NCI-H510A (cell line): ENCODE data around the gene DPYD.

ENCODE experiments used
- DNase-seq: peaks from one replicate; lab custom pipeline; 2025; lab: John Stamatoyannopoulos, UW

The DPYD gene

DNA sequence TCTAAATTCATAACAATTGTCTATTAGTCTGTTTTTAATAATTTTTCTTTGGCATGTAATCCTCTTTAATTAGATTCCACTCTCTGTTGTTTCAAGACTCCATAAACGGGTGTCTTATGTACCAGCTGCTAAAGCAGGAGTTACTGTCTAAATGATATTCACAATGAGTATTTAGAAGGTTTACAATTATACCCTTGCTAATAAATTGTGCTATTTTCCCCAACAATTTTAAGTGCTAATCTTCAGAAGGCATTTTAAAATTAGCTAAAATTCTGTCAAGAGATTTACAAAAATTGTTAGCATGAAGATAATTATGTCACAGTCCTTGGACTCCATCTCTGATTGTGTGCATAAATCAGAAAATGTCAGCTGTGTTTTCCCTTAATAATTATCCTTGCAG, 83.7 kb downstream of the DPYD start:
- DNase-seq = no peak

- no peak for DNase-seq
These were observed 85.9 kb downstream of the DPYD start for GRCh38 chr1:97834899-97835298.

DNA sequence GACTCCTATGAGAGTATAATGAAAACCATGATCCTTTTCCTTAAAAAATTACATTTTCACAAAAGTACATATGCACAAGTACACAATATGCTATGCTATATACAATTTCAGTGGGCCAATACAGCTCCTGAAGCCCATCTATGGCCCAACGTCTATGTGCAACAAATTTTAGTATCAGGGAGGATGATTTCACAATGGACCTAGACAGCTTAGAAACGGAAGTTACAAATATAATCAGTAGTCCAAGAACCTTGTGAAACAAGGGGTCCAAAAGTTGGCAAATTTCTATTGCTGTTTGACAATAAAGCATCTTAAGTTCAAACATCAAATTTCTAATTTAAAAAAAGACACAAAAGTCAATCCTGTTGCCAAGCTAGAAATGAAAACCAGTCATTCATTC, 87.0 kb downstream of the DPYD start:
- DNase-seq = no peak

- DNase-seq = no peak
These were observed 88.4 kb downstream of the DPYD start for GRCh38 chr1:97832481-97832880.

- no peak for DNase-seq
These were observed 92.9 kb downstream of the DPYD start for GRCh38 chr1:97827887-97828286.

DNA sequence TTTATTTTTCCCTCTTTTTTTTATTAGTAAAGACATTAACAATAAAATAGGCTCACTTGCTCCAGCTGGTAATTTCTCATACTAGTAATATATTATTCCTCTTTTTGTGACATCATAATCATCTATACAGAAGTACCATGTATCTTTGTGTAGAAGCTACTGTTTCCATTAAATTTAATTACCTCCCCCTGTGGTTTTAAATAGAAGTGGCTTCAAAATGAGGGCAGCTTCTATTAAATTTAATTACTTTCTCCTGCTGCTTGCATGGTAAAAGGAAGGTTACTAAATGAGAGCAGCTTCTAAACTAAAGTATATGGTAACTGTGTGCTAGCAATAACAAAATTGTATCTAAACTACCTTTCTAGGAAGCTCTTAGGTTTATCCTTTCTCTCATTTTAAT, 94.0 kb downstream of the DPYD start:
- no peak for DNase-seq

DNA sequence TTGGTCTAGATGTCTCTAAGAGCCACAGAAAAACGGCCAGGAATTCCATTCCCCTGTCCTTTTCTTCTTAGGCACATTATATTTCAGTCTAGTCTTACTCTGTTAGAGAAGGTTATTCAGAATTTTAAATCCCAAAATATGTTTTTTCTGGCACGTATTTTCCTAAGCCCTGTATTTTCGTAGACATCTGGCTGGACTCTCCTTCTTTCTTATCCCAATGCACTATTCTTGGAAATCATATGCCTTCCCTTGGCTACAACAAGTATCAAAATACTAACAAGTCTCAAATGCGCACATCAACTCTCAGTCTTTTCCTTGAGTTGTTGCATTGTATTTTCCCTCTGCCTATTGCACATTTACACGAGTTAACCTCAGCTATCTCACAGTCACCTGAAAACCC, 96.2 kb downstream of the DPYD start:
- no peak for DNase-seq

GRCh38 chr1:97824200-97824599, 96.6 kb downstream of the DPYD start:
- no peak for DNase-seq

DNA sequence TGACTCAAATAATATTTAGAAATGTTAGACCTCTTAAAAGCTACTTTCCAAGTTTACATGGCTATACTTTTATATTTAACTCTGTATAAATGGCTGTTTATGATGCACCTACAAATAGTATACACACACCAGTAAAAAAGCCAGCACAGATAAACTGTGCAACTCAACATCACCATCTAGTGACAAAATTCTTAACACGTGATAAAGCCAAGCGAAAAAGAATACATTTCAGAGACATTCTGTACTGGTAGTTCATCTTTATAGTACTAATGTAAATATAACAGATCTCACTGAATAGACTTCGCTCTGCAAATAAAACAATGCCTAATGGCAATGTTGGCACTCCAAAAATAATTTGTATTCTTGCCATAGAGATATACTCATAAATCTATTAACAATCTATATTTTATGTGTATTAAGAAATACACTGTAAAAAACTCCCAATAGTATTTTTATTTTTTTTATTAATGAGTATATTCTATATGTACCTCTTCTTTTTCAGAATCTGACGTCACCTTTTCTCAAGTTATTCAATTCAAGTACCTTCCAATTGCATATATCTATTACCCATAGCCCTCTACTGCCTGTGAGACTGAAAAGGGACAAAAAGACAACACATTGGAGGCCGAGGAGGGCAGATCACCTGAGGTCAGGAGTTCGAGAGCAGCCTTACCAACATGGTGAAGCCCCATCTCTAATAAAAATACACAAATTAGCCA, 100.2 kb downstream of the DPYD start:
- DNase-seq = no peak

- DNase-seq = no peak
These were observed 103.9 kb downstream of the DPYD start for GRCh38 chr1:97816927-97817326.

- DNase-seq = no peak
These were observed 106.0 kb downstream of the DPYD start for GRCh38 chr1:97814804-97815203.

- DNase-seq = no peak
These were observed 106.7 kb downstream of the DPYD start for GRCh38 chr1:97814121-97814520.

DNA sequence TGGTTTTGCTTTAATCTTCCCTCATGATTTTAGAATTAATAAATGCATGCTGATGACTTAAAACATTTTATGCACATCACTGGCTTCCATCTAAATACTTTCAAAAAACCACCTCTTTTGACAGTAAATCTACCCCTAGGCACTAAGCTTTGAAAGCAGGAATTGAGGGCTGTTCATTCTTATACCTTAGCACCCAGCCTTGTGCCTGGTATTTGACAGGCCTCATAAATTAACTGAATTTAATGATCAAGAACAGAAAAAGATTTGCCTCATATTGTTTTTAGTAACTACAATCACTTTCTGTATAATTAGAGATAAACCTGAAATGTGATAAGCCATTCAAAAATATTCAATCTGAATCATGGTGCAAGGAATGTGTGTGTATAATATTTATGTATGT, 108.8 kb downstream of the DPYD start:
- DNase-seq = no peak

DNA sequence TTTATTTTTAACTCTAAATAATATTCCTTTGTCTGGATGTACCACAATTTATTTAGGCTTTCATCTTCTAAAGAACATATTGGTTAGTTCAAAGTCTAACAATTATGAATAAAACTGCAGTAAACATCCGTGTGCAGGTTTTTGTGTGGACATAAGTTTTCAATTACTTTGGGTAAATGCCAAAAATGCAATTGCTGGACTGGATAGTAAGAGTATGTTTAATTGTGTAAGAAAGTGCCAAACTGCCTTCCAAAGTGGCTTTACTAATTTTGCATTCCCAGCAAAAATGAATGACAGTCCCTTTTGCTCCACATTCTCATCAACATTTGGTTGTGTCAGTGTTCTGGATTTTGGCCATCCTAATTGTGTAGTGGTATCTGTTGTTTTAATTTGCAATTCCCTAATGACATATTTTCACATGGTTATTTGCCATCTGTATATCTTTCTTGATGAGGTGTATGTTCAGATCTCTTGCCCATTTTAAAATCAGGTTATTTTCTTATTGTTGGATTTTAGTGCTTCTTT, 113.8 kb downstream of the DPYD start:
- DNase-seq = no peak

DNA sequence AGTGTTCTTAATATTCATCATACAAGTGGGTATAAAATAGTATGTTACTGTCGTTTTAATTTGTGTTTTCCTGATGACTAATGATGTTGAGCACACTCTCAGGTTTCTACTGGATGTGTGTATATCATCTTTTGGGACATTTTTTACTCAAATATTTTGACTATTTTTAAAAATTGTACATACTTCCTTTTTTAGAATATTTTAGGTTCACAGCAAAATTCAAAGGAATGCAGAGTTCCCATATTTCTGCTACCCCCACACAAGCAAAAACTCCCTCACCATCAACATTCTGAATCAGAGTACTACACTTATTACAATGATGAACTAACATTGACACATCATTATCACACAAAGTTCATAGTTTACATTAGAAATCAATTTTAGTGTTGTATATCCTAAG, 114.5 kb downstream of the DPYD start:
- DNase-seq = no peak

- DNase-seq = no peak
These were observed 115.7 kb downstream of the DPYD start for GRCh38 chr1:97805093-97805492.

DNA sequence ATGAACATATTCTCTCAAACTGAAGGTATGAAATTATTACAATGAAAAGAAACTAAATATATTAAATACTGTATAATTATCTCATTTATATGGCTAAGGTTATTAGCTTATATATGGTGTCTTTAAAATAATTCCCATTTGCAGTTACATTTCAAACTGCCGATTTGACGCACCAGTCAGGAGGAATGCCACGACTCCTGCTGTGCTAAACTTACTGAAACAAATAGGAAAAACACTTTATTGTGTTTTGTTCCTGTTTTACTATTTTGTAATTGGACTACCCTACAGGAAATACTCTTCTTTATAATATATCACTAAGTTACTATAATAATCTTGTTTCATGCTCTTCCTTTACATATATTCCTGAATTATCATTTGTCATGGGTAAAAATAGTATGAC, 117.8 kb downstream of the DPYD start:
- DNase-seq = no peak

- DNase-seq = no peak
These were observed 118.8 kb downstream of the DPYD start for GRCh38 chr1:97802011-97802410.

DNA sequence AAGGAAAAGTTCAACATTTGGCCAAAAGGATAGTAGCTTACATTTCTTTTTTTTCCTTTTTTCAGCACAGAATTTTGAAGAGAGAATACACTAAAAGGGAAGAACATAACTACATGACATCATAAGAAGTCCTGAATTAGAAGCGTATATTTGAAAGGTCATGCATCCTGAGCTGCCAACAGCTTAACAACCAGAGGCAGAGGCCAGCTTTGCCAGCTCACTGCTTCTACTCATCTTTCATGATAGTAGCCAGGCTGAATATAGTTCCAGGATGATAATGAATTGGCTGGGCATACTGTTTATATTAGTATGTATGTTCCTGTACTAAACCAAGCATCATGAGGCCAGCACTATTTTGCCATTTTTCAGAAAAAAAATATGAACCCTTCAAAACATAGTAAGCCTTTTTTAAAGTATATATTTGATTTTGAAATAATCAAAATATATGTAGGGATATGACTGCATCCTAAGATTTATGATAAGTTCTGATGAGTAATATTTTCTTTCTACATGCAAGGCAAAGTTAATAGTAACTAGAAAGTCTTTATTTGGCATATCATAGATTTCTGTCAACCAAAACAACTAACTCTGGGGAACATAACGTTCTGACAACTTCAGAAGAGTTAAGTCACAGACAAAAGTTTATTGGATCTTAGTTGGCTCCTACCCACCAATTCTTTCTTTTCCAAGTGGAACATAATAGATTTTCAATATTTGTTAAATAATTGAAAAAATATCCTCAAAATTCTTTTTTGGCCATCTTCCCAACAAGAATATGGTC, 123.2 kb downstream of the DPYD start:
- DNase-seq = no peak

GRCh38 chr1:97796711-97797110, 124.1 kb downstream of the DPYD start:
- no peak for DNase-seq

GRCh38 chr1:97792655-97793054, 128.2 kb downstream of the DPYD start:
- DNase-seq = no peak

DNA sequence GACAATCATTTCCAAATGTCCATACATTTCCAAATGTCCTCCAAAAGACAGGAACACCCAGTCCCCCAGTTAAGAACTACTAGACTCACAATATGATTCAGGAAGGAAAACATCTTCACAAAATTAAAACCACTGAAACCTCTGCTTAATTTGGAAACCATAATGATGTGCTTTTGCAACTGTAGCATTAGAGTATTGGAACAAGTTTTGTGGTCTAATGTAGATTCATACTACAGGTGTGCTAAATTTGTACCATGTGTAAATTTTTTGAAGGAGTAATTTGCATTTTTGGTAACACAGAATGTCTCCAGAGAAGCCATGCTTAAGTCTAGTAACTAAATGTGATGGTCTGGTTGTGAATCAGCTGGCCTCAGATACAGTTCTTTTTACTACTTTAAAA, 129.6 kb downstream of the DPYD start:
- DNase-seq = no peak

DNA sequence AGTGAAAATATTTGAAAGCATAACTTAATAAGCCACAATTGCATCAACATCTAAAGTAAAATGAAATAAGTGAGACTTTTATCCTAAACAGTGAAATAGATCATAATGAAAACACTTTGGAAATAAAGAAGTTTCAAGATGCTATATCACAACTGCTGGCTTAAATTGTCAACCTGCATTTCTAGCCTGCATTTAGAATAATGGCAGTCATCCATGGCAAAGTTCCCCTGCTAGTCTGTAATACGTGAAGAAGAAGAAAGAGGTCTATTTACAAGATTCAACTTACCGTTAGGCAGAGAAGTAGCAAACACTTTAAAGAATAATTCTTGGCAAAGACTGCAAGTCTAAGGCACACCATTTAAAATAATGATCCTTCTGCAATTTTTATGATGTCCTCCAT, 133.6 kb downstream of the DPYD start:
- DNase-seq = no peak

DNA sequence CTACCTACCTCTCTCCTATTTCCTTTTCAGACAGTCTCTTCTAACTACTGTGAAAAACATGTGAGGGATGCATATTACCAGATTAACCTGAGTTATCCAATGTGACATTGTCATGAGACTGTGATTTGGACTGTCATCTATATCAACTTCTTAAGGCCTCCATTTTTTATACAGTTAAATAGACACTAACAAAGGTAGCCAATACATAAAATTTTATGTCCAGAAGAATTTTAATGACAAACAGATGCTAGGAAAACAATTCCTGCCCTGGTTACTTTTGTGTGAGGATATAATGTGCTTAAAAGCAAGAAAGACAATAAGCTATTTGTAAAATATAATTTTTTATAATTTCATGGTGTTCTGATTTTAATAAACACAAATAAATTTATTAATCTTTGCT, 136.2 kb downstream of the DPYD start:
- DNase-seq = no peak
